A549 treated with ZK216348 at 1 μM for 4 hours (cell line): ENCODE results near the gene BST1. TPM values are rescaled to one million over a fixed set of nuclear protein-coding genes. Genes with fewer than 3 reads are reported as not detected.

Source experiments
- total RNA-seq: library from RNA; stranded (reverse); fragments of 200-300 nt; extraction: Qiagen RNA extraction; gene quantifications from 5 replicates; pipeline ENCODE4 v1.2.3, GENCODE V29; 2022; ENCODE audit warnings: low read depth

The BST1 gene
- total RNA-seq, result 16.7 to 22.6 TPM (median 18.2 TPM) in 5 replicates

GRCh38 chr4:15702941-15703403 is at the start of gene BST1:
Gene BST1, plus strand, starts transcription at chr4:15703065. Its CDS starts 80 bp downstream, at chr4:15703145.

GRCh38 chr4:15655223-15656037 is 47.4 kb upstream of the BST1 start, which contains the start of gene FBXL5:
Gene FBXL5, minus strand, starts transcription at chr4:15655357. Its CDS starts 70 bp downstream, at chr4:15655287.

GRCh38 chr4:15681372-15682241 is 21.3 kb upstream of the BST1 start, which contains the start of gene FAM200B:
Gene FAM200B, plus strand, starts transcription at chr4:15681827. Its CDS starts 5,151 bp downstream, at chr4:15686978.

GRCh38 chr4:15778289-15779241 is 75.7 kb downstream of the BST1 start, which contains the start of gene CD38:
Gene CD38, plus strand, starts transcription at chr4:15778328. Its CDS starts 87 bp downstream, at chr4:15778415.

Other genes with a start within 250 kb of the BST1 start
- gene CC2D2A, start 233.2 kb upstream of the BST1 start, total RNA-seq, result 10.9 to 13.4 TPM (median 12.2 TPM) in 5 replicates
- gene FBXL5, start 47.7 kb upstream of the BST1 start, total RNA-seq, result 27.3 to 41.1 TPM (median 29.6 TPM) in 5 replicates
- 28.5 to 38.5 TPM (median 29.2 TPM) in 5 replicates for gene FAM200B, start 21.2 kb upstream of the BST1 start, total RNA-seq
- 8.9 to 13.8 TPM (median 11.2 TPM) in 5 replicates for gene CD38, start 75.3 kb downstream of the BST1 start, total RNA-seq
- gene FGFBP1, start 235.7 kb downstream of the BST1 start, total RNA-seq, result 3.8 to 5.6 TPM (median 4.7 TPM) in 5 replicates